ENCODE data around the gene RHOU.

The RHOU gene

DNA sequence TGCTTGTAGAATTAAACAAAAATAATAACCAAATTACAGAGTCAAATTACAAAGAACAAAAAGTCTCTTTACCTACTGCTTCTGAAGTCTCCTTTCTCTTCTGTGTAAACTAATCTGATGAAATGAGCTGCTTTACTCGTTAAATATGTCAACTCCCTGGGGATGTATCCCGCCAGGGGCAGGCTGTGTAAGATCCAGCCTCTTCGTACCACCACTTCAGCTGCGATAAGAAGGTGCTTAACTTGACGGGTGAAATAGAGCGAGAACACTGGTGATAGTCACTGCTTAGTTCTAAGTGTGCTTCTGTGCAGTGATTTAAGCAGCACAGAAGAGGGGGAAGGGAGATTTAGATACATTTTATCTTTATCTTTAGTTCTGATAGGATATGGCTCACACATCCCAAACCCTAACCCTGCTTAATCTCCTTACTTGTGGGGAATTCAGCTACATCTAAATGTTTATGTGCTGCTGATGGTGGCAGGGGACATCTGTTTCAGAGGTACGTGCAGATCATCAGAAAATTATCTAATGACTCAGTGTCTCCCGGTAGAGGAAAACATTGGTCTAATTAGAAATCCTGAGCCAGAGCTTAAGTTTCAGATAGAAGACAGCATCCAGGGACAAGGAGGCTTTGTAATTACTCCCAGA lies 46.0 kb downstream of the RHOU start:
- TF ChIP-seq, protein P1, sequence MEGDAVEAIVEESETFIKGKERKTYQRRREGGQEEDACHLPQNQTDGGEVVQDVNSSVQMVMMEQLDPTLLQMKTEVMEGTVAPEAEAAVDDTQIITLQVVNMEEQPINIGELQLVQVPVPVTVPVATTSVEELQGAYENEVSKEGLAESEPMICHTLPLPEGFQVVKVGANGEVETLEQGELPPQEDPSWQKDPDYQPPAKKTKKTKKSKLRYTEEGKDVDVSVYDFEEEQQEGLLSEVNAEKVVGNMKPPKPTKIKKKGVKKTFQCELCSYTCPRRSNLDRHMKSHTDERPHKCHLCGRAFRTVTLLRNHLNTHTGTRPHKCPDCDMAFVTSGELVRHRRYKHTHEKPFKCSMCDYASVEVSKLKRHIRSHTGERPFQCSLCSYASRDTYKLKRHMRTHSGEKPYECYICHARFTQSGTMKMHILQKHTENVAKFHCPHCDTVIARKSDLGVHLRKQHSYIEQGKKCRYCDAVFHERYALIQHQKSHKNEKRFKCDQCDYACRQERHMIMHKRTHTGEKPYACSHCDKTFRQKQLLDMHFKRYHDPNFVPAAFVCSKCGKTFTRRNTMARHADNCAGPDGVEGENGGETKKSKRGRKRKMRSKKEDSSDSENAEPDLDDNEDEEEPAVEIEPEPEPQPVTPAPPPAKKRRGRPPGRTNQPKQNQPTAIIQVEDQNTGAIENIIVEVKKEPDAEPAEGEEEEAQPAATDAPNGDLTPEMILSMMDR (IDR thresholded peaks at IDR 0.05; ENCODE audit: low read depth, low read length) = no peak
- no peak overlapping the region for H3K4me3 ChIP-seq (ENCODE audit: low read depth, low read length)

GRCh38 chr1:228781809-228782661 lies 46.8 kb downstream of the RHOU start:
- TF ChIP-seq, protein P1 (IDR thresholded peaks at IDR 0.05; ENCODE audit: low read depth, low read length) = no peak
- no peak overlapping the region for H3K4me3 ChIP-seq (ENCODE audit: low read depth, low read length)

- TF ChIP-seq, protein P1 (IDR thresholded peaks at IDR 0.05; ENCODE audit: low read depth, low read length) = no peak
- H3K4me3 ChIP-seq (ENCODE audit: low read depth, low read length) = no peak overlapping the region
Measured at GRCh38 chr1:228782662-228783417, 47.6 kb downstream of the RHOU start.

DNA sequence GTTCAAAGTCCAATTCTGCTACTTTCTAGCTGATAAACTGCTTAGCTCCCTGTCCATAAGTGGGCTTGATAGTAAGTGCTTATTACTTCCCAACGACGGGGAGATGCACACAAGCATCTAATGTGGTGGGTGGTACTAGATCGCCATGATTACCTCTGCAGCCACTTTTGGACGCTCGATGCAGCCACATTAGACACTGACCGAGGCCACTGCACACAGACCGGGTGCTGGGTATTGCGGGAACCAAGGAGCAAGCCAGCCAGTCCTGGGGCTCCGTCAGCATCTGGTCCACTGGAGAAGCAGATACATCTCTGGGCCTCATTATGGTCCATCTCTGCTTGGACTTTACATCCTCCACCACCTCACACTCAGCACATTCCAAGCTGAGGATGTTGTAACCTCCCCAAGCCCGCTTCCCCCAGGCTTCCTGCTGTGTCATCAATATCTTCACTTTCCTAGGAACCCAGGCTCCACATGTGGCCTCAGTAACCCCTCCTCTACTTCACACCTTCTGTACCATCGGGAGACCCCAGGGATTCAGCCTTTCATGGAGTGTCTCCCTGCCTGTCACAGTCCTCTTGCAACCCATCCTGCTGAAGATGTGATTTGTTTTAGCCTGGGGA lies 48.2 kb downstream of the RHOU start:
- no peak overlapping the region for H3K4me3 ChIP-seq (ENCODE audit: low read depth, low read length)
- TF ChIP-seq, protein P1 (IDR thresholded peaks at IDR 0.05; ENCODE audit: low read depth, low read length) = no peak

- TF ChIP-seq, protein P1 (IDR thresholded peaks at IDR 0.05; ENCODE audit: low read depth, low read length) = no peak
- no peak overlapping the region for H3K4me3 ChIP-seq (ENCODE audit: low read depth, low read length)
Measured at GRCh38 chr1:228784181-228784580, 48.9 kb downstream of the RHOU start.

DNA sequence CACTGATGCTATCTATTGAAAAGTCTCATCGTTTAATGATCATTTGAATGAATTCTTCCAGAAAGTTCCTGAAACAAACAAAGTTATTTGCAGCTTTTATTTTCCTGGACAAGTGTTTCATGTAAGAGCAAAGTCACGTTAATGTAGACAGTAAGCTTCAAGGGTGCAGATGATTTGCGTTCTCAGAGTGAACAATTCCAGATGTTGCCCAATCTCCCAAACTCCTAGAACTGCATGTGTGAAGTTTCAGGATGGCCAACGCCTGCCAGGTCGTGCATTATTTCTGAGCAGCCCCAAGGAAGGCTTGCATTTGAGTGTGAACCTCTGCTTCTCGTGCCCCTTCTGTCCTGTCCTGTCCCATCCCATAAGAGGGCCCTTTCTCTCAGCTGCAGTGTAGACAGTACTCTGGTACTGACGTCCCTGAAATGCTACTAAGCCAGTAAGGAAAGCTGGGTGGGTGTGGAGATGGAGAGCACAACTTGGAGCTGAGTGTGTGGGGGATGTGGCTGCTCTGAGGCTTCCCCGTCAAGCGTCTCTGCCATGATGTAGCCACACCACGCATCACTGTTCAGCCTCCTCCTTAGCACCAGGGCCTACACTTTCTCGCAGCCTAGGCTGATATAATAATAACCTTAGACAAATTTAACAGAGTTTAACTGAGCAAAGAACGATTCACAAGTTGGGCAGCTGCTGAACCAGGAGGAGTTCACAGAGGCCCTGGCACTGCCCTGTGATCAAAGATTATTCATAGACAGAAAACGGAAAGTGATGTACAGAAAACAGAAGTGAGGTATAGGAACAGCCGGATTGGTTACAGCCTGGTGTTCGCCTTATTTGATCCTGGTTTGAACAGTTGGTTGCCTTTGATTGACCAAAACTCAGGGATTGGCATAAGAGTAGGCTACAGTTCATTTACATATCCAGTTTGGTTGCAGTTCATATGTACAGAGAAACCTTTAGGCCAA lies 50.4 kb downstream of the RHOU start:
- TF ChIP-seq, protein P1 (IDR thresholded peaks at IDR 0.05; ENCODE audit: low read depth, low read length) = no peak

More for the DNA sequence above, 50.4 kb downstream of the RHOU start:
- H3K4me3 ChIP-seq (ENCODE audit: low read depth, low read length) = no peak overlapping the region

Data from WI38 (cell line).